Astrocyte of the cerebellum (primary cell): ENCODE data around the gene NCOA6.

Experiments used
- DNase-seq: peaks from one replicate; pipeline ENCODE4 v3.0.0-alpha.2; 2011; ENCODE audit warnings: low read depth
- H3K4me3 ChIP-seq: 2 replicates; pipeline ENCODE4 v1.5.1; 2011; ENCODE audit warnings: mild to moderate bottlenecking, low read depth, low read length, moderate library complexity
- in situ Hi-C: cut with HindIII; loops from 2 replicates; pipeline ENCODE4 v1.10.0; 2017; ENCODE audit warnings: low sequenced_read_pairs
- TF ChIP-seq, protein P1 (sequence below): IDR thresholded peaks from 2 replicates; pipeline ENCODE4 v1.5.1; 2012; ENCODE audit warnings: low read length, low read depth, moderate library complexity, mild to moderate bottlenecking; ENCODE audit errors: missing control alignments

Gene NCOA6

DNA sequence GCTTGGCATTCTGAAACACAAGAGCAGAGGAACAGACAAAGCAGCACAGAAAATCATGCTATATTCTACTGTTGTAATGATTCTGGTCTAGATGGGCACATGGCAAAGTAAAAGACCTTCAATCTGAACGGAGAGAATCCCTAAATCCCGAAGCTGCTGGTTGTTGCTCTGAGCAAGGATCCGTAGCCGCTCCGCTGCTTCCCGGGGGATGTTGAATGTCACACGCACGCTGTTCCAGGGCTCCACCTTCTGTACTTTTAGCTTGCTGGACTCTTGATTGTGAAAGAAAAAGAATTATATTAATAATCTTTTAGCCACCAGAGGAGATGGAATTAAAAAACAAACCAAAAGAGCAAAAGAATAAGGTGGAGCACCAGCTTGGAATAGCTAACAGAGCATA, 49.3 kb downstream of the NCOA6 start:
- TF ChIP-seq, protein P1, sequence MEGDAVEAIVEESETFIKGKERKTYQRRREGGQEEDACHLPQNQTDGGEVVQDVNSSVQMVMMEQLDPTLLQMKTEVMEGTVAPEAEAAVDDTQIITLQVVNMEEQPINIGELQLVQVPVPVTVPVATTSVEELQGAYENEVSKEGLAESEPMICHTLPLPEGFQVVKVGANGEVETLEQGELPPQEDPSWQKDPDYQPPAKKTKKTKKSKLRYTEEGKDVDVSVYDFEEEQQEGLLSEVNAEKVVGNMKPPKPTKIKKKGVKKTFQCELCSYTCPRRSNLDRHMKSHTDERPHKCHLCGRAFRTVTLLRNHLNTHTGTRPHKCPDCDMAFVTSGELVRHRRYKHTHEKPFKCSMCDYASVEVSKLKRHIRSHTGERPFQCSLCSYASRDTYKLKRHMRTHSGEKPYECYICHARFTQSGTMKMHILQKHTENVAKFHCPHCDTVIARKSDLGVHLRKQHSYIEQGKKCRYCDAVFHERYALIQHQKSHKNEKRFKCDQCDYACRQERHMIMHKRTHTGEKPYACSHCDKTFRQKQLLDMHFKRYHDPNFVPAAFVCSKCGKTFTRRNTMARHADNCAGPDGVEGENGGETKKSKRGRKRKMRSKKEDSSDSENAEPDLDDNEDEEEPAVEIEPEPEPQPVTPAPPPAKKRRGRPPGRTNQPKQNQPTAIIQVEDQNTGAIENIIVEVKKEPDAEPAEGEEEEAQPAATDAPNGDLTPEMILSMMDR: no peak
- in situ Hi-C loops: no loop called here
- no peak overlapping the region for H3K4me3 ChIP-seq

DNA sequence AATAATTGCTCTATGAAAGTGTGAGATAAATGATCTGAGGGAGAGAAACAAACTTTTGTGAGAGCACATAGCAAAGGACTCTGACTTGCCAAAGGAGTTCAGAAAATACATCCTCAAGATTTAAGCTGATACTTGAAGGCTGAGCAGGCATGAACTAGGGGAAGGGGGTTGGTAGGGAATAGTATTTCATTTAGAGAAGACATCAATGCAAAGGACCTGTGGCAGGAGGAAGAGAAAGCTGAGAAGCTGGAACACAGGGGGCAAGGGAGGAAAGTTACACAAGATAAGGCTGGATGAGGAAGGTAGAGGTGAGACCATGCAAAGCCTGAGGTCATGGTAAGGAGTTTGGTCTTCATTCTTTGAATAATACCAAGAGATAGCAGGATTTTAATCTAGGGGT, 50.6 kb downstream of the NCOA6 start:
- TF ChIP-seq, protein P1: no peak
- in situ Hi-C loops: no loop called here
- no peak for DNase-seq
- H3K4me3 ChIP-seq: no peak overlapping the region

More for the DNA sequence above, 49.3 kb downstream of the NCOA6 start:
- no peak for DNase-seq

DNA sequence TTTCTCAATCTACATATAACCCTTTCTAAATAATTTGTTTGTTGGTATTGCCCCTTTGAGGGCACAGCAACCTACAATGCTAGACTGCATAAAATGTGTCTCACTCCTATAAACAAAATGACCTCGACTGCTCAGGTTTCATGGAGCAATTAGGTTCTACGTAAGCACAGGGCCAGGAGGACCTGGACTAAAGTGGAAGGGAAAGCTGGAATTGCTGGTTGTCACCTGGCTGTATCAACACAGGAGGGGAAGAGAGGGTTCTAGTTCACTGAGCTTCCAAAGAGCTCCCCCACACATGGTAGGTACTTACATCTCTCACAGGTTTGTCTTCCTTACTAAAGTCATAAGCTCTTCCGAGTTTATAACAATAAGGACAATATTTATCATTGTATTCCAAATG, 51.0 kb downstream of the NCOA6 start:
- H3K4me3 ChIP-seq: no peak overlapping the region
- in situ Hi-C loops: no loop called here
- TF ChIP-seq, protein P1: no peak
- no peak for DNase-seq

DNA sequence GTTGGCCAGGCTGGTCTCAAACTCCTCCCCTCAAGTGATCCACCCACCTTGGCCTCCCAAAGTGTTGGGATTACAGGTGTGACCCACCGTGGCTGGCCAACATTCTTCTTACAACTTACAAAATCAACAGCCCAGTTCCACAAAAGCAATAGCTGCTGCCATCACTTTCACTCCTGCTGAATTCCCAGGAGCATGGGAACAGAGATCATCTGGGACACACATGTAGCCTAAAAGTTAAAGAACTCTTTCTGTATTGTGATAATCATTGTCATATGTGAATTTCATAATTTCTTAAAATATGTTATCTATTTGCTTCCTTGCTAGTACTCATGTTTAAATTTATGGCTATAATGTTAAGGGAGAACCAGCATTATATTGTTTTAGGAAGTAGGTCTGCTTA, 51.7 kb downstream of the NCOA6 start:
- no peak overlapping the region for H3K4me3 ChIP-seq
- no peak for DNase-seq
- TF ChIP-seq, protein P1: no peak
- in situ Hi-C loops: no loop called here

DNA sequence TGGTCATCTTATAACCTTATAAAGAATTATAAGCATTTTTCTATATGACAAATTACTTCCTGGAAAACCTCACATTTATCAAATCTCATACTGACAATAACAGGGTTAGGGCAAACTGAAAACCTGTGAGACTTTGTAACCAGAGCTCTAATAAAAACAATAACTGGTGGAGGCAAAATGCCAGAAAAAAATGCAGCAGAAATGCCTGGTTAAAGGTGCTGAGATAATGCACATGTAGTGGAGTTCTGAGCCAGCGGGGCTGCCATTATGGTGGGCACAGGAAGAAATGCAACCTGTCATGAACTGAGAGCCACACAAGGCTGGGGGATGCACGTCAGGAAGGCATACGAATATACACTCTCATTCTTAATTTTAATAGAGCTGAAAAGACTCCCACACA, 53.0 kb downstream of the NCOA6 start:
- H3K4me3 ChIP-seq: no peak overlapping the region
- in situ Hi-C loops: no loop called here
- no peak for DNase-seq
- TF ChIP-seq, protein P1: no peak

DNA sequence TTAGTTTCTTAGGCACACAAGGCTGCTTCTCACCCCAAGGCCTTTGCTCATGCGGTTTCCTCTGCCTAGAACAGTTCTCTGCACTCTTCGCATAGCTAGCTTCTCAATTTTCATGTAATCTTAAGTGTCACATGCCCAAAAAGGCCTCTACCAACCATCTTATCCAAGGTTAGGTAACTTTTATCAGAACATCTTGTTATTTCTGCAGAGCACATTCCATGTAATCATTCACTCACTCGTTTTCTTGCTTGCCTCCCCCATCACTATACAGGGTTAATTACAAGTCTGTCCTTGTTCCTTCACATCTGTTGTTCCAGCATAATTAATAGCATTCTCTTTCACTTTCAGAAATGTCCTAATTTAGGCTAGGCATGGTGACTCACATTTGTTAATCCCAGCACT, 53.8 kb downstream of the NCOA6 start:
- H3K4me3 ChIP-seq: no peak overlapping the region
- in situ Hi-C loops: no loop called here
- no peak for DNase-seq
- TF ChIP-seq, protein P1: no peak

DNA sequence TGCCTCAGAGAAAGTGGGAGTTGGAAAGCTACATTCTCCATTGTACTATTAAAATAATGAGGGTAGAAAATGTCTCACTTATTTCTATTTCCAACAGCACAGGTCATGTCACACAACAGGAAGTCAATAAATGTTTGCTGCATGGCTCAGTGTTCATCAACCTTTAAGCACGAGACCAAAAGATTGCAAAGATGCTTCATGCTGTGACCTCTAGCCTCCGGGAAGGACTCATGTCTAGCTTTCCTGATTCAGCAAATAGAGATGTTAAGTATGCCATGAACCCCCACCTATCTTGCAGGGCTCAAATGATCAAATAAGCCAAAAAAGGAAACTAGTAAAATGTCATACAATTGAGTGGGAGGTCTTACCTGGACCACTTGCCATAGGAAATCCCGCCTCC, 57.4 kb downstream of the NCOA6 start:
- TF ChIP-seq, protein P1: no peak
- DNase-seq: no peak
- in situ Hi-C loops: no loop called here
- no peak overlapping the region for H3K4me3 ChIP-seq
